Uterus (tissue), 2 donors: Measurements from ENCODE around the gene ERC2.

ENCODE experiments used
- POLR2A ChIP-seq, 2 donors: fragments of 450-650 bp; IDR thresholded peaks; one replicate each; pipeline ENCODE4 v1.6.1; 2016; ENCODE audit warnings: antibody characterized with exemption in 2 of 2, mild to moderate bottlenecking in 1 of 2, moderate library complexity in 1 of 2
- TF ChIP-seq, protein P1 (sequence below), 4 experiments: fragments of 200-600 bp in 2 of 4; fragments of 450-650 bp in 2 of 4; sonication (generic) in 2 of 4; IDR thresholded peaks; one replicate each; pipeline ENCODE4 v1.5.1; 2016 to 2019; ENCODE audit warnings: antibody characterized with exemption in 4 of 4, mild to moderate bottlenecking in 2 of 4, moderate library complexity in 1 of 4

- TF ChIP-seq, protein P1, sequence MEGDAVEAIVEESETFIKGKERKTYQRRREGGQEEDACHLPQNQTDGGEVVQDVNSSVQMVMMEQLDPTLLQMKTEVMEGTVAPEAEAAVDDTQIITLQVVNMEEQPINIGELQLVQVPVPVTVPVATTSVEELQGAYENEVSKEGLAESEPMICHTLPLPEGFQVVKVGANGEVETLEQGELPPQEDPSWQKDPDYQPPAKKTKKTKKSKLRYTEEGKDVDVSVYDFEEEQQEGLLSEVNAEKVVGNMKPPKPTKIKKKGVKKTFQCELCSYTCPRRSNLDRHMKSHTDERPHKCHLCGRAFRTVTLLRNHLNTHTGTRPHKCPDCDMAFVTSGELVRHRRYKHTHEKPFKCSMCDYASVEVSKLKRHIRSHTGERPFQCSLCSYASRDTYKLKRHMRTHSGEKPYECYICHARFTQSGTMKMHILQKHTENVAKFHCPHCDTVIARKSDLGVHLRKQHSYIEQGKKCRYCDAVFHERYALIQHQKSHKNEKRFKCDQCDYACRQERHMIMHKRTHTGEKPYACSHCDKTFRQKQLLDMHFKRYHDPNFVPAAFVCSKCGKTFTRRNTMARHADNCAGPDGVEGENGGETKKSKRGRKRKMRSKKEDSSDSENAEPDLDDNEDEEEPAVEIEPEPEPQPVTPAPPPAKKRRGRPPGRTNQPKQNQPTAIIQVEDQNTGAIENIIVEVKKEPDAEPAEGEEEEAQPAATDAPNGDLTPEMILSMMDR (IDR thresholded peaks at IDR 0.05), result no peak
- no peak for TF ChIP-seq POLR2A (IDR thresholded peaks at IDR 0.05)
These were observed 164.2 kb downstream of the ERC2 start for GRCh38 chr3:56304069-56304468.
